ENCODE data around the gene AGAP1.

AGAP1 gene

GRCh38 chr2:235863414-235863813 is 369.6 kb downstream of the AGAP1 start:
- TF ChIP-seq POLR2AphosphoS5 (IDR thresholded peaks at IDR 0.05; ENCODE audit: low read depth, low read length) (no peak), TAF1 (IDR thresholded peaks at IDR 0.05; ENCODE audit: borderline replicate concordance, insufficient read depth, low read length) (no peak), SIN3A (IDR thresholded peaks at IDR 0.05; ENCODE audit: borderline replicate concordance, insufficient read depth, low read length) (no peak), FOXP2 (optimal IDR thresholded peaks at IDR 0.05; ENCODE audit: borderline replicate concordance, extremely low read depth, extremely low read length, insufficient read depth) (no peak), REST (IDR thresholded peaks at IDR 0.05; ENCODE audit: insufficient read depth in 1 of 2, low read depth in 2 of 2, low read length in 2 of 2) (no peak)

GRCh38 chr2:235864302-235864701 is 370.5 kb downstream of the AGAP1 start:
- TF ChIP-seq SIN3A (IDR thresholded peaks at IDR 0.05; ENCODE audit: borderline replicate concordance, insufficient read depth, low read length) (no peak), FOXP2 (optimal IDR thresholded peaks at IDR 0.05; ENCODE audit: borderline replicate concordance, extremely low read depth, extremely low read length, insufficient read depth) (no peak), TAF1 (IDR thresholded peaks at IDR 0.05; ENCODE audit: borderline replicate concordance, insufficient read depth, low read length) (no peak), REST (IDR thresholded peaks at IDR 0.05; ENCODE audit: insufficient read depth in 1 of 2, low read depth in 2 of 2, low read length in 2 of 2) (no peak), POLR2AphosphoS5 (IDR thresholded peaks at IDR 0.05; ENCODE audit: low read depth, low read length) (no peak)

- no peak for TF ChIP-seq POLR2AphosphoS5 (IDR thresholded peaks at IDR 0.05; ENCODE audit: low read depth, low read length)
- TF ChIP-seq TAF1 (IDR thresholded peaks at IDR 0.05; ENCODE audit: borderline replicate concordance, insufficient read depth, low read length) = no peak
- TF ChIP-seq SIN3A (IDR thresholded peaks at IDR 0.05; ENCODE audit: borderline replicate concordance, insufficient read depth, low read length) = no peak
- no peak for TF ChIP-seq FOXP2 (optimal IDR thresholded peaks at IDR 0.05; ENCODE audit: borderline replicate concordance, extremely low read depth, extremely low read length, insufficient read depth)
- TF ChIP-seq REST (IDR thresholded peaks at IDR 0.05; ENCODE audit: insufficient read depth in 1 of 2, low read depth in 2 of 2, low read length in 2 of 2) = no peak
Observed at GRCh38 chr2:235864733-235865515, 371.1 kb downstream of the AGAP1 start.

- TF ChIP-seq FOXP2 (optimal IDR thresholded peaks at IDR 0.05; ENCODE audit: borderline replicate concordance, extremely low read depth, extremely low read length, insufficient read depth) (no peak), REST (IDR thresholded peaks at IDR 0.05; ENCODE audit: insufficient read depth in 1 of 2, low read depth in 2 of 2, low read length in 2 of 2) (no peak), POLR2AphosphoS5 (IDR thresholded peaks at IDR 0.05; ENCODE audit: low read depth, low read length) (no peak), SIN3A (IDR thresholded peaks at IDR 0.05; ENCODE audit: borderline replicate concordance, insufficient read depth, low read length) (no peak), TAF1 (IDR thresholded peaks at IDR 0.05; ENCODE audit: borderline replicate concordance, insufficient read depth, low read length) (no peak)
Observed at GRCh38 chr2:235866373-235866772, 372.5 kb downstream of the AGAP1 start.
